Duodenal mucosa (tissue), 2 donors: ENCODE measurements around the gene CCDC92B.

Experiments
- H3K27ac ChIP-seq: one replicate; pipeline ENCODE4 v1.7.0; 2013; ENCODE audit warnings: low read depth, low read length
- H3K27me3 ChIP-seq, 2 donors: one replicate each; pipeline ENCODE4 v1.7.0; 2013; ENCODE audit warnings: low read length in 2 of 2, control low read depth in 1 of 2; ENCODE audit not compliant: insufficient read depth in 2 of 2, control insufficient read depth in 1 of 2
- H3K36me3 ChIP-seq, 2 donors: one replicate each; pipeline ENCODE4 v1.7.0; 2013; ENCODE audit warnings: low read length in 2 of 2, control low read depth in 1 of 2; ENCODE audit not compliant: insufficient read depth in 2 of 2, control insufficient read depth in 1 of 2
- H3K4me1 ChIP-seq, 2 donors: one replicate each; pipeline ENCODE4 v1.7.0; 2013; ENCODE audit warnings: low read length in 2 of 2, control low read depth in 1 of 2; ENCODE audit not compliant: insufficient read depth in 2 of 2, control insufficient read depth in 1 of 2
- H3K4me3 ChIP-seq, 2 donors: one replicate each; pipeline ENCODE4 v1.7.0; 2013; ENCODE audit warnings: low read length in 2 of 2, low read depth in 1 of 2
- H3K9ac ChIP-seq, 2 donors: one replicate each; pipeline ENCODE4 v1.7.0; 2013; ENCODE audit warnings: low read length in 2 of 2, low read depth in 1 of 2
- H3K9me3 ChIP-seq, 2 donors: one replicate each; pipeline ENCODE4 v1.7.0; 2013; ENCODE audit warnings: low read length in 2 of 2, control low read depth in 1 of 2; ENCODE audit not compliant: control insufficient read depth in 1 of 2

Gene CCDC92B

DNA sequence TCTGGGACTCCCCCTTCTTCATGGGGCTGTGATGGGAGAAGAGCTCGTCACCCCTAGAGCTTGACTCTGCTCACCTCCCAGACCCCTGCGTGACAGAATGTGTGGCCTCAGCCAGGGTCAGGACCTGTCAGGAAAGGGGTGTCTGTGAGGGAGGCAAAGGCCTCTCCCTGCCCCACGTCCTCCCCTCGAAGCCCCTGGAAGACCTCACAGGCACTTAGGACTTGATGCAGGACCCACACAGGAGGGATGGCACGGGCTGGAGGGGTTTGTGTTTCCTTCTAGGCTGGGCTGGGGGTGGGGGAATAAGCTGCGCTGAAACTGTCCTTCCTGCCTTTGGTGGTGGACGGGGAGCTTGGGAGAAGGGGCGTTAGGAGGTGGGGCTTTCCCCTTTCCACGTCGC, 26.8 kb downstream of the CCDC92B start:
- Histone ChIP-seq H3K36me3 (no peaks in the 10 kb centered on the region), H3K27me3 (peaks cover 6% of the 10 kb centered on the region in 2 donors), H3K27ac (no peak overlapping the region), H3K9me3 (no peaks in the 10 kb centered on the region), H3K4me3 (no peak overlapping the region), H3K9ac (no peak overlapping the region), H3K4me1 (no peaks in the 10 kb centered on the region)

DNA sequence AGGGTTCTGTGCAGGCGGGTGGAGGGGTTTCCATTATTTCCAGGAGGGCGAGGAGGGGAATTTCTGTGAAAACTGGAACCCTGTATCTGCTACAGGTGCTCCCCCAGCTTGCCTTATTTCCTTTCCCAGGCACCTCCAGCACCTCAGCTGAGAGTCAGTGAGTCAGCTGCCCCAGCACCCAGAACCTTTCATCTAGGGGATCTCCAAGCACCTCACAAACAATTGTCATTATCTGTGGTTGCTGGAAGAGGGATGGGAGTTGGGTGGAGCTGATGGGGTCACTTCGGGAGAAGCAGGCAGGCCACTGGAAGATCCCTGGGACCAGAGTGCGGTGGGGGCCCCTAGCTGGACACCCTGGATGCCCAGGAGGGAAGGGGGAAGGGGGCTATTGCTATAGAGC, 27.8 kb downstream of the CCDC92B start:
- Histone ChIP-seq H3K27ac (no peak overlapping the region), H3K4me3 (no peak overlapping the region), H3K9ac (no peak overlapping the region), H3K27me3 (peaks cover 3 to 6% of the 10 kb centered on the region in 2 donors), H3K36me3 (no peaks in the 10 kb centered on the region), H3K4me1 (no peaks in the 10 kb centered on the region), H3K9me3 (no peaks in the 10 kb centered on the region)

DNA sequence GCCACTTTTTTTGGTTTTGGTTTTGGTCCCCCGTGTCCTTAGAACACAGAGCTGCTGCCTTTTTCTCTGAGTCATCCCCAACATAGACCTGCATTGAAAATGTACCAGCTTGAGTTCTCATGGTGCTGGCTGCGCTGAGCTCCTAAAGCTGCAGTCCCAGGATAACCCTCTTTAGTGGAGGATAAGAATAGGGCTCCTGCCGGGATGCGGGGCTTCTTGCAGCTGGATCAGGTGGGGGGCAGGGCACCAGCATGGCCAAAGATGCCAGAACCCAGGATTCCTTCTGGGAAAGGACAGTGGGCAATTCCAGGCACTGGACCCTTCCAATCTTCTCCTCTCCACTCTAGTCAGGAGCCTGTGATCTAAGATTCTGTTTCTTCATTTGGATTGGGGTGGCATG, 29.6 kb downstream of the CCDC92B start:
- no peaks in the 10 kb centered on the region for H3K4me1 ChIP-seq
- H3K4me3 ChIP-seq = no peak overlapping the region
- no peaks in the 10 kb centered on the region for H3K9me3 ChIP-seq
- H3K27ac ChIP-seq = no peak overlapping the region
- no peak overlapping the region for H3K9ac ChIP-seq
- H3K27me3 ChIP-seq = no peaks in the 10 kb centered on the region
- no peaks in the 10 kb centered on the region for H3K36me3 ChIP-seq

DNA sequence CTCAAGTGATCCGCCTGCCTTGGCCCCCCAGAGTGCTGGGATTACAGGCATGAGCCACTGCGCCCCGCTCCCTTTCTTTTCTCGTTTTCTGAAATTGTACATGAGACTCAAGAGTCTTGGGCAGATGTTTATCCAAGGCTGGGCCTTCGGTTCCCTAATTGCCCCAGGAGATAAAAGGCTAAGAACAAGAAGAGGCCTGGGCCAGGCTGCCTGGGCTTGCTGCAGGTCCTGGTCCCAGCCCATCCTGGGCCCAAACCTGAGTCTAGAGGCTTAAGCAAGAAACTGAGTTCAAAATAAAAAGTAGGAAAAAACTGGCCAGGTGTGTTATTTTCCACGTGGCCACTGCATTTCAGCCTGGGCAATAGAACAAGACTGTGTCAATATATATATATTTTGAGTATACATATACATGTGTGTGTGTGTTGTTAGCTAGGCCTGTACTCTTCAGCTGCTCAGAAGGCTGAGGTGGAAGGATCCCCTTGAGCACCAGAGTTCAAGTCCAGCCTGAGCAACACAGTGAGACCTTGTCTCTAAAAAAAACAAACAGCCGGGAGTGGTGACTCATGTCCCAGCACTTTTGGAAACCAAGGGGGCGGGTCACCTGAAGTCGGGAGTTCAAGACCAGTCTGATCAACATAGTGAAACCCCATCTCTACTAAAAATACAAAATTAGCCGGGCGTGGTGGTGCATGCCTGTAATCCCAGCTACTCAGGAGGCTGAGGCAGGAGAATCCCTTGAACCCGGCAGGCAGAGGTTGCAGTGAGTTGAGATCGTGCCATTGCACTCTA, 31.1 kb downstream of the CCDC92B start:
- Histone ChIP-seq H3K9ac (no peak overlapping the region), H3K4me3 (no peak overlapping the region), H3K27ac (no peak overlapping the region), H3K9me3 (no peaks in the 10 kb centered on the region), H3K4me1 (no peaks in the 10 kb centered on the region), H3K36me3 (no peaks in the 10 kb centered on the region), H3K27me3 (no peaks in the 10 kb centered on the region)

DNA sequence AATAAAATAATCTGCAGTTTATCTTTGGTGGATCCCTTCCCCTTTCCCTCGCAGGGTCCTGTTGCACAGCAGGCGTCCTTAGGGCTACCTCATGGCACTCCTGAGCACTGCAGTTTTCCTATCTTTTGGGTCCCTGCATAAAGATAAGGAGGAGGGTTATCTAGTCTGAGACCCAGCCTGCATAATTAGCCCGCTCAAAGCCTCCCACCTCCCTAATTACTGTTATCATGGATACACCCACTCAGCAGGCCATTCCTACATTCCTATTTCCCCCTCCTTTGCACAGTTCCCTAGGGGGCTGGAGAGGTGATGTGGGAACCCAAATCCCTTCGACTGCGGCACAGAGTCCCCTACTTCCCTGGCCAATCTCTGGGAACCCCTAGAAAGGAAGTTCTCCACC, 32.8 kb downstream of the CCDC92B start:
- Histone ChIP-seq H3K27me3 (no peaks in the 10 kb centered on the region), H3K36me3 (no peaks in the 10 kb centered on the region), H3K4me3 (no peak overlapping the region), H3K4me1 (peaks cover 0 to 11% of the 10 kb centered on the region in 2 donors), H3K9ac (no peak overlapping the region), H3K27ac (no peak overlapping the region), H3K9me3 (no peaks in the 10 kb centered on the region)

DNA sequence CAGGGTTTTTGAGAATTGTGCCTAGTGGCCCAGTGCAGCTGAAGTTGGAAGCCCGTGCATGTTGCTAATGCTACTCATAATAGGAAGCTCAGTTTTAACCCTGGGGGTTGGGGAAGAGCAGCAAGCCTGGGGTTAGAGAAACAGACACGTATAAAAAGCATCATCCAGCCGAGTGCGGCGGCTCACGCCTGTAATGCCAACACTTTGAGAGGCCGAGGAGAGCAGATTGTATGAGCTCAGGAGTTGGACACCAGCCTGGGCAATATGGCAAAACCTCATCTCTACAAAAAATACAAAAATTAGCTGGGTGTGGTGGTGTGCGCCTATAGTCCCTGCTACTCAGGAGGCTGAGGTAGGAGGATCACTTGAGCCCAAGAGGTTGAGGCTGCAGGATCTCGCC, 35.6 kb downstream of the CCDC92B start:
- no peaks in the 10 kb centered on the region for H3K9me3 ChIP-seq
- no peak overlapping the region for H3K9ac ChIP-seq
- H3K4me3 ChIP-seq = no peak overlapping the region
- H3K4me1 ChIP-seq = peaks cover 19 to 31% of the 10 kb centered on the region in 2 donors
- no peak overlapping the region for H3K27ac ChIP-seq
- H3K36me3 ChIP-seq = no peaks in the 10 kb centered on the region
- no peaks in the 10 kb centered on the region for H3K27me3 ChIP-seq

DNA sequence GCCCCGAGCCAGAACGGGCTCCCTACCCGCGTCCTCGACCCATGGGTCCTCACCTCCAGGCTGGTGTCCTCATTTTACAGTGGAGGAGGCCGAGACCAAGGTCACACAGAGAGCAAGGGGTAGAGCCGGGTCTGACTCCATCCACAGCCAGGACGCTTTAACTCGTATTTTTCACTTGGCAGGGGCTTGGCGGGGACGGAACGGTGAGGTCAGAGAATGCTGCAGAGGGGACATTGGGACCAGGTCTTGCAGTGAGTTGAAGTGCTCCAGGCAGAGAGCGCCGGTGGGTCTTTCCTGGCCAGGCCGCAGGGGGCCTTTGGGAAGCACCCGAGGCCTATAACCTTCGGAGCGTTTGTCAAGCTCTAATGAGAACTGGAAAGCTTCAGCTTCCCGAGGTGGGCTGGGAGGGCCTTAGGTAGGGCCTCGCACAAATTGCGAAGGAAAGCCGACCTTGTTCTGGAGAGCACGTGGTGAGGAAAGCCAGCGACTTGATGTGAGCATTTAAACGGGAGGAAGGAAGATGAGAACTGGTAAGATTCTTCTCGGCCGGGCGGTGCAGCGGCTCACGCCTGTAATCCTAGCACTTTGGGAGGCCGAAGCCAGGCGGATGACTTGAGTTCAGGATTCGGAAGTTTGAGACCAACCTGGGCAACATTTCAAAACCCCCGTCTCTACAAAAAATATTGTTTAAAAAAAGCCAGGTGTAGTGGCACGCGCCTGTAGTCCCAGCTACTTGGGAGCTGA, 37.0 kb downstream of the CCDC92B start:
- no peaks in the 10 kb centered on the region for H3K27me3 ChIP-seq

DNA sequence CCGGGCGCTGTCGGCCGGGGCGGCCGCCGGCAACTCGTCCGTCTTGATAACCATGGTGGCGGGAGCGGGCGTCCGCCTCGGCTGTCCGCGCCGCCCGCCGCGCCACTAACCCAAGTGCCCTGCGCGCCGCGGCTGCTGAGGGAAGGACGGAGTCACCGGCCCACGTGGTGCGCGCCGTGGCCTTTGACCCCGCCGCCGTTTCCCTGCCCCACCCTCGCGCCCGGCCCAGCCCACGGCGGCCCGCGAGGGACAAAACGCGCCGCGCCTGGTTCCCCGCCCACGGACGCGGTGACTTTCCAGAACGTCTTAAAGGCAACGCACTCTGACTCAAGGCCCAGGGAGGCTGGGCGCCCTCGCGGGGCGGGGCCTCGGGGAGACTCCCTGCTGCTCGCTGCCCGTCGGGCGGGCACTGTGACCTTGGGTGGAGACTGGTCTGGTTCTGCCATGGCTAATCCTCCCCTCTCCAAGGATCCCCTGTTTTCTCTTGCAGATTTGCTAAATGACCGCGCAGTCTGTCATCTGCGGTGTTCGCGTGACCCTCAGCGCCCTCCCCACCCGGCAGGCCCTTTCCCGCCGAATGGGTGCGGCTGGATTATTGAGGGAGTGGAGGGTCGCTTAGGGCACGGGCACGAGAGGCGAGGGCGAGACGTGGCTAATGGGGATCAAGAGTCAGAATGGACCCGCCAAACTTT, 37.7 kb downstream of the CCDC92B start, which contains the start of gene CLUH:
Gene CLUH (minus strand): TSS at position 157 of the 692 bp plus-strand sequence. CDS start 103 bp downstream, at position 54.
- Histone ChIP-seq H3K9ac (peak within 1 kb of the TSS; percentile 87 to 92), H3K4me3 (peak within 1 kb of the TSS; percentile 82 to 89), H3K9me3 (no peaks in the 10 kb centered on the region), H3K36me3 (no peaks in the 10 kb centered on the region), H3K27me3 (no peaks in the 10 kb centered on the region), H3K27ac (peak within 1 kb of the TSS; percentile 83), H3K4me1 (peaks cover 37 to 49% of the 10 kb centered on the region in 2 donors)

More for the DNA sequence above, 37.0 kb downstream of the CCDC92B start:
- peak overlapping the region; percentile 82 for H3K4me3 ChIP-seq
- peaks cover 32 to 45% of the 10 kb centered on the region in 2 donors for H3K4me1 ChIP-seq
- no peaks in the 10 kb centered on the region for H3K9me3 ChIP-seq
- H3K36me3 ChIP-seq = no peaks in the 10 kb centered on the region
- peak overlapping the region; percentile 83 for H3K27ac ChIP-seq
- peak overlapping the region; percentile 87 to 92 for H3K9ac ChIP-seq

DNA sequence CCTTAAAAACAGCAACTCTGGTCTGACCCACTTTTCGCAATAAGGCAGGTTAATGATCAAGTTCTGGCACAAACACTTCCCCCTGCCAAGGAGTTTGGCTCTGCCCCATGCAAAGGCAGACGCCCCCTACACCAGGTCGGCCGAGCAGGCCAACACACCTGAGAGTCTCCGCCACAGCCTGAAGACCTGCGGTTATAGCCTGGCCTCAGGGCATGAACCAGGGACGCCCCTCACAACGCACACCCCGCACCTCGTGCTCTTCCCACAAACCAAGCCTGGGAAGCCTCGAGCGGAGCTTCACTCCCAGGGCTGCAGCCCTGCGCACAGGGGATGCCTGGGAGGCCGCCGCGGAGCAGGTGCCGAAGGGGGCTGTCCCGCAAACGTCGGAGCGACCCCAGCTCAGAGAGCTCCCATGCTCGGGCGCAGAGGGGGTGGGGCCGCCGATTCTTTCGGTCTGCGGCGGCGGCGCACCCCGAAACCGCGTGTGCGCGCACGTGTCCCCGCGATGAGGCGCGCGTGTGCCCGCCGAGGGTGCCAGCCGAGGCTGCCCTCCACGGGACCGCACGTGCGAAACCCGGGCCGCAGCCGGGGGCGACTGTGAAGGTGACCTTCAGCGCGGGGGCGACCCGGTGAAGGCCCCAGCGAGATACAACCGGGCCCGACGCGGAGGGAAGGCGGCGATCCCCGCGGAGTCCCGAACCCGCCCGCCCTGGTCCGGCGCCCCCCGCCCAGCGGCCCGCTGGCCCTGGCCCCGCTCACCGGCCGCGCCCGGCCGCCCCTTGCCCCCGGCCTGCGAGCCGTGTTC, 38.4 kb downstream of the CCDC92B start:
- Histone ChIP-seq H3K27ac (peak overlapping the region; percentile 71), H3K27me3 (no peaks in the 10 kb centered on the region)

More for the DNA sequence above, 38.4 kb downstream of the CCDC92B start:
- Histone ChIP-seq H3K4me1 (peaks cover 44 to 56% of the 10 kb centered on the region in 2 donors), H3K9me3 (no peaks in the 10 kb centered on the region), H3K9ac (peak overlapping the region; percentile 77 to 81), H3K4me3 (peak overlapping the region; percentile 82 to 89), H3K36me3 (no peaks in the 10 kb centered on the region)
